GM18511 (cell line): ENCODE data around the gene ANKRD53.

ENCODE experiments used
- ATAC-seq: cut with Tn5 transposase; IDR thresholded peaks from one replicate; pipeline ENCODE4 v1.9.1; 2021; ENCODE audit warnings: mild to moderate bottlenecking, moderate library complexity; ENCODE audit not compliant: unreplicated experiment

The ANKRD53 gene, protein sequence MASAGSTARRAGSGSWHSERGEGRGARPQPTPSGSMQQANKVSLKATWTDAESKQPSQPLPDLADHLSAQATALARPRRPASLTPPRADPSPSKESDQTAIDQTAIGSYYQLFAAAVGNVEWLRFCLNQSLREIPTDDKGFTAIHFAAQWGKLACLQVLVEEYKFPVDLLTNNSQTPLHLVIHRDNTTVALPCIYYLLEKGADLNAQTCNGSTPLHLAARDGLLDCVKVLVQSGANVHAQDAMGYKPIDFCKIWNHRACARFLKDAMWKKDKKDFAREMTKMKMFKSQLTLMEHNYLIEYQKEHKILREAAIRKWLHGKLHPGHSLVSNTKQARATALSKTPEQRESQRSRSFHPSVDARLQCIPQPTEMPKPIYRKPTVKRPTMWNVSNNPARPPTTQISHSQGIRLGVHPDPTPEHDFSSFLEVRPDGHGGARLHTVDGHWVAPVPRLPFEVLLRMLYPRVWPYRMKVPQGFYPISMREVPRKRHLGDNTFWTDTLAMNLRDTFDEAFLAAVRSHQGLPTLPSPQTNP

DNA sequence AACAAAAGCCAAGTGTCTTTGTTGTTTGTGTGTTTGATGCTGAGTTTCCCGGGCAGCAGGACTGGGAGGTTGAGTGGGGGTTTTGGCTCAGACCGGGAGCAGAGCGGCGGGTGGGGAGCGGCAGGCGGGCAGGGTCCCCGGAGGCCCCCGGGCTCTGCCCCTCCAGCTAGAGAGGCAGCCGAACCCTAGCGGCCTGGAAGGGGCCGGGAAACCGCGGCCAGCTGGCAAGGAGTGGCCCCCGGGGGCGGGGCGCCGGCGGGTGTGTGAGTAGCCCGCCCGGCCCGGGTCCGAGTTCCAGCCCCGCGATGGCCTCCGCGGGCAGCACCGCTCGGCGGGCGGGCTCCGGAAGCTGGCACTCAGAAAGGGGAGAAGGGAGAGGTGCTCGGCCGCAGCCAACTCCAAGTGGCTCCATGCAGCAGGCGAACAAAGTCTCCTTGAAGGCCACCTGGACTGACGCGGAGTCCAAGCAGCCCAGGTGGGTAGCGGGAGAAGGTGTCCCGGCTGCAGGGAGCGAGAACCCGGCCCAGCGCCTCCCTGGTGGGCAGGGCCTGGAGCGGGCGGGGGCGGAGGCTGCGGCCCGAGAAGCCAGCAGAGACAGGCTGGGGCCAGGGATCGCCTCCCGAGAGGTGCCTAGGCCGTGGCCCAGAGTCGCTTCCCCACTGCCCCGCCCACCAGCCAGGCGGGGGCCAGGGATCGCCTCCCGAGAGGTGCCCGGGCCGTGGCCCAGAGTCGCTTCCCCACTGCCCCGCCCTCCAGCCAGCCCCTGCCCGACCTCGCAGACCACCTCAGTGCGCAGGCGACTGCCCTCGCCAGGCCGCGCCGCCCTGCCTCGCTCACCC is at the start of gene ANKRD53:
Gene ANKRD53 (plus strand): TSS at position 290 of the 839 bp plus-strand sequence. CDS start 16 bp downstream, at position 306.
- ATAC-seq: no peak

GRCh38 chr2:70930371-70931329 is 47.8 kb upstream of the ANKRD53 start:
- no peak for ATAC-seq

DNA sequence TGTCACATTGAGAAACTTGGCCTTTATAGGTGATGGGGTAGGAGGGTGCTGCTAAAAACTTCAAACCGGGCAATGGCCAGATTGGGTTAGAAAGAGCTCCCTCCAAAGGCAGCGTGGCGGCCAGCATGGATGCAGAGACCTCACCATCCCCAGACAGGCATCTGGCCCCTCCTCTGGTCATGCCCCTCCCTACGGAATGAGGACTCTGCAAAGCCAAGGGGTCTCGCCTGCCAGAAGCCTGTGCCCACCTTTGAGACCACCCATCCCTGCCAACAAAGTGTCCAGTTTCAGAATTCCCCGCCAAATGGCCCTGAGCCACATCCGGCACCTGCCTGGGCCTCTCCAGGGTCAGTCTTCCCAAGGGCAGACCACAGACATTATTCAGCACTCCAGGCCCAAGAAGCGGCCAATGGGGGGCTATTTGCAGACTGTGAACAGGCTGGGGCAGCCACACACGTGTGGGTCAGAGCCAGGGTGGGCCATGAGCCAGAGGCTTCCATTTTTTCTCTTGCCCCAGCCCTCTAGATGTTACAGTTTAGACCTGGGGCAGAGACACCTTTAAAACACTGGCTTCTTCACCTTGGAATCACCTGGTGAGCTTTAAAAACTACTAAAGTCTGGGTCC is 46.9 kb upstream of the ANKRD53 start:
- no peak for ATAC-seq

DNA sequence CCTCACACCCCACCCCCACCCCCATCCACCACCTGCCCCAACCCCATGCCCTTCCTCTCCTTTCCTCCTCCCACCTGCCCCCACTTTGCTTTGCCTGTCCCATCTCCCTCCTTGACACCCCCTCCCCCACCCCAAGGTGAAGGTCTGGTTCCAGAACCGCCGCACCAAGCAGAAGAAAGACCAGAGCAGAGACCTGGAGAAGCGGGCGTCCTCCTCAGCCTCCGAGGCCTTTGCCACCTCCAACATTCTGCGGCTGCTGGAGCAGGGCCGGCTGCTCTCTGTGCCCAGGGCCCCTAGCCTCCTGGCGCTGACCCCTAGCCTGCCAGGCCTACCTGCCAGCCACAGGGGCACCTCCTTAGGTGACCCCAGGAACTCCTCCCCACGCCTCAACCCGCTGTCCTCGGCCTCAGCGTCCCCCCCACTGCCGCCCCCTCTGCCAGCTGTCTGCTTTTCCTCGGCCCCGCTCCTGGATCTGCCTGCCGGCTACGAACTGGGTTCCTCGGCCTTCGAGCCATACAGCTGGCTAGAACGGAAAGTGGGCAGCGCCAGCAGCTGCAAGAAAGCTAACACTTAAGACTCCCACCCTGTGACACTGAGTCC is 45.7 kb upstream of the ANKRD53 start:
- no peak for ATAC-seq

DNA sequence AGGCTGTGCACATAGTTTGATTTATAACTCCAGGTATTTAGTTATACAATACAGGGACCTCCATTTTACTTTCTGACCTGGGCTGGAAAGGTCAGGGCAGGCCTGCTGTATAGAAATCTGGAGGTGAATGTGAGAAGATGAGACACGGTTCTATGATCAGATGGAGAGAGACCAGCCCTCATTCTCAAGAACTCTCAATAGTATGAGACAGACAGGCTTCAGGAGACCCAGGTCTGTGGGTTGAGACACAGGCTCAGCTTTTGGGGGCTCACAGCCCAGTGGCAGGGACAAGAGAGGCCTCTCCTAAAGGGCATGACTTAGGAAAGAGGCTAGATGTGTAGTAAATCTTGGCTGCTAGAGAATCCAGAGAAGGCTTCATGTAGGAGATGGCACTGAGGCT is 43.4 kb upstream of the ANKRD53 start:
- ATAC-seq: no peak

- ATAC-seq: no peak
These were observed 42.8 kb upstream of the ANKRD53 start, which contains the start of gene ATP6V1B1 for GRCh38 chr2:70935468-70936164. ATP6V1B1 (plus strand) TSS chr2:70935900; CDS start chr2:70935955, 55 bp downstream.

GRCh38 chr2:70936165-70936978 is 42.1 kb upstream of the ANKRD53 start:
- no peak for ATAC-seq

GRCh38 chr2:70936979-70937811 is 41.2 kb upstream of the ANKRD53 start:
- no peak for ATAC-seq

DNA sequence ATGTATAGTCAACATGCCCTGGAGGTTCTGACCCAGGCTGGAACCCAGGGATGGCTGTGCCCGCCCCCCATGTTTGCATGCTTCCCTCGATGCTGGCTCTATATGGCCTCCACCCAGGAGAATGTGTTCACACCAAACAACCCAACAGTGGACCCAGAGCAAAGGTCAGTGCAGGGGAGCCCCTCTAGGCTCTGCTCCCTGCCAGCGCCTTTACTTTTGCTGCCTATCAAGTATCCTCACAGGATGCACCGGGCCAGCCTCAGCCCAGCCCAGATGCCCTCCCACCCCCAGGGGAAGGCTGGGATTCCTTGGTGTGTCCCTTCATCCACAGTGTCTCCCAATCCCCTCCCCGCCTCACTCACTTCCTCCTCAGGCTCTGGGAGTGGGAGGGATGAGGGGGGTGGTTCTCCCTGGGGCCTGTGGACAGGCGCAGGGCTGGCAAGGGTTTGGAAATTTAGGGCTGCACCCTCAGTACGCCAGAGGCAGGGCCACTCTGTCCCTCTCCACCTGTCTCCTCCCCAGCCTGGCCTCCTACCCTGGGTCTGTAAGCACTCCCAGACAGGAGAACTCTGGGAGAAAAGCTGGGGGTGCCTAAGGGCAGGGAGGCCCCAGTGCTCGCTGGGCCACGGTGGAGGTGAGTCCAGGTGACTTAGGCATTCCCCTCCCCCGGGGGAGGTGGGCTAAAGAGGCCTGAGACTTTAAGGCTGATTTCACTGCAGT is 40.4 kb upstream of the ANKRD53 start:
- ATAC-seq: no peak

GRCh38 chr2:70938586-70938950 is 39.9 kb upstream of the ANKRD53 start:
- ATAC-seq: no peak

DNA sequence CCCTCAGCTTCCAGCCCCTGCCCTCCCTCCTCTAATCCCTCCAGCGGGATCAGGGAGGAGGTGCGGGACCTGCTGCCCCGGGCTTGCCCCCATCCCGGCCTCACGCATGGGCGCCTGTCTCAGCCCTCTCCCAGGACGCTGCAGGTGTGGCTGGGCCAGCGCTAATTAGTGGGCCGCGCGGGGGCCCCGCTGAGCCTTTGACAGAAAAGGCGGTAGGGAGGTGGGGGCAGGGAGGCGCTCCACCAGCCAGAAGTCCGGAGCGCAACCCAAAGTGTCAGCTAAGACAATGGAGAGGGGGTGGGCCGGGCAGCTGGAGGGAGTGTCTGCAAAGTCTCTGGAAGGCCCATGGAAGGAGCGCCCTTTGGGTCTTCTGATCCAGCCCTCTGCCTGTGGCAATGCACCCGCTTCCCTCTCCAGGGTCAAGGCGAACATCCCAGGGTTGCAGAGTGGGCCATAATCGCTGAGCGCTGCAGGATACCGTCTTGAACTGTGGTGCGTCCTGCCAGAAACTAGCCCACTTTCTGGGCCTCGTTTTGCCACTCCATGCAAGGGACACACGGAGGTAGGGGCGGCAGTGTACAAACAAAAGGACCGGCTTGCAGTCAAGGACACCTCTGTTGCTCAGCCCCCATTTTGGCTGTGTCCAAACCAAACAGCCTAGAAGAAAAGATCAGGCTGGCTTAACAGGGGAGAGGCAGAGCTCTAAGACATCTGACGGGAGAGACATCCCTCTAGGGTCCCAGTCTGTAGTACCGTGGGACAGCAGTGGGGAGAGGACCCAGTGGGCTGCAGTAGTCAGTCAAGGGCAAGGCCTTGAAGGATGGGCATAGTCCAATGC is 39.2 kb upstream of the ANKRD53 start:
- no peak for ATAC-seq

DNA sequence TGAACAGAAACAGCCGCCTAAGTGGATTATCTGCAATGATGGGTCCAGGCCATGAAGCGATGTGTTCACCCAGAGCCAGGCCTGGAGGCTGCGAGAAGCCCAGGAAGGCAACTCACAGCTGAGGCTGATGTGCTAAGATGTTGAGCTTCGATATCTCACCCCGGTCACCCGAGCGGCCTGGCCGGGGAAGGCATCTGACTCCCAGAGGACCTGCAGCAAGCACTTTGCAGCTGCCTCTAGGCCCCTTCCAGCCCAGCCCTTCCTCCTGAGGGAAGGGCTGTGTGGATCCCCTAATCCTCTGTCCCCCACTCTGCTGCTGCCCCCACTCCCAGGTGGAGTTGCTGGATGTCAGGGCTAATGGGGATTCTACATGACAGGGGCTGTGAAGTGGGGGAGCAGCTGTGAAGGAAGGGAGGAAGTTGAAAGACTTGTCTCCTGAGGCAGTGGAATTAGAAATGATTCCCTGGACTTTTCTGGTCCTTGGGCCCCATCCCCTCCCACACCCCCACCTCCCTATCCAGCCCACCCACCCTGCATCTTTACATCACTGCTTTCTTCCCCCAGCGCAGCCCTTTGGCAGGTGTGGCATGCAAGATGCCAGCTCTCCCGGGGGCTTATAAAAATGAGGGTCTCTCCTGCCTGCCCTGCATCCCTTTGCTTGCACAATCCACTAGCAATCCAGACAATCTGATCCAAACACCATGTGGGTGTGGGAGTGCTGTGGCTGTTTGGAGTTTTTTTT is 38.4 kb upstream of the ANKRD53 start:
- no peak for ATAC-seq

GRCh38 chr2:70941186-70941585 is 37.2 kb upstream of the ANKRD53 start:
- no peak for ATAC-seq

DNA sequence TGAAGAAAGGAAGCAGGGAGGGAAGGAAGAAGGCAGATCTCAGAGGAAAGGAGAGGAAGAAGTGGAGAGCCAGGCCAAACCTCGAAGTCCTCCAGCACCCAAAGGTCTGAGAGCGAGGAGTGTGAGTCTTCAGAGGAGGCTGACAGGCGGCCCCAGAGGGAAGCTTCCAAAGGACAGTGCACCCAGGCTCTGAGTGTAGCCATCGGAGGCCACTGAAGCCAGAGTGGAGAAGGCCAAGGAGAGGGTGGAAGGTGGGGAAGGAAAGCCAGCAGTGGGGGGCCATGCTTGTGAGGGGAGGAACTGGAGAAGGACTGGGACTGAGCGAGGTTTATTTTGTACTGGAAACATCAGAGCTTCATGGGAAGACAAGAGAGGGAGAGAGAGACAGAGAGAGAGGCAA is 36.7 kb upstream of the ANKRD53 start:
- ATAC-seq: no peak
